Measurements from ENCODE around the gene SFXN3.

GRCh38 chr10:101090597-101090996, 59.6 kb downstream of the SFXN3 start:
- TF ChIP-seq CTCF (IDR thresholded peaks at IDR 0.05): no peak
- TF ChIP-seq POLR2A (IDR thresholded peaks at IDR 0.05): no peak

Data from heart left ventricle (tissue), 13 donors.